NCI-H69 (cell line): Measurements from ENCODE around the gene MACIR.
"Not testable (repeated sequence)": the region's sequence is repeated elsewhere in the genome, so short reads cannot be mapped to it uniquely, and the experiment has no call there.

ENCODE experiments used
- DNase-seq: peaks from one replicate; lab custom pipeline; 2025; lab: John Stamatoyannopoulos, UW

Gene MACIR

GRCh38 chr5:103258368-103258956 is at the start of gene MACIR:
TSS of gene MACIR (plus strand) at chr5:103258763. CDS start at chr5:103275920, 17,157 bp downstream.
- DNase-seq: peak; percentile 99

GRCh38 chr5:103209065-103209464 is 49.5 kb upstream of the MACIR start:
- DNase-seq: no peak

- no peak for DNase-seq
Measured at GRCh38 chr5:103210952-103211351, 47.6 kb upstream of the MACIR start.

GRCh38 chr5:103211576-103212561 is 46.7 kb upstream of the MACIR start:
- peak; percentile 9 for DNase-seq

- DNase-seq: peak; percentile 43
Measured at GRCh38 chr5:103216137-103216536, 42.4 kb upstream of the MACIR start.

- DNase-seq: peak; percentile 74
Measured at GRCh38 chr5:103216697-103217096, 41.9 kb upstream of the MACIR start.

GRCh38 chr5:103217101-103217500 is 41.5 kb upstream of the MACIR start:
- peak; percentile 63 for DNase-seq

- DNase-seq: no peak
Measured at GRCh38 chr5:103218164-103218563, 40.4 kb upstream of the MACIR start.

GRCh38 chr5:103219074-103219473 is 39.5 kb upstream of the MACIR start:
- DNase-seq: not testable (repeated sequence)

GRCh38 chr5:103223031-103223955 is 35.3 kb upstream of the MACIR start:
- DNase-seq: no peak

- peak; percentile 83 for DNase-seq
Measured at GRCh38 chr5:103224118-103224893, 34.3 kb upstream of the MACIR start.

- no peak for DNase-seq
Measured at GRCh38 chr5:103224894-103225246, 33.7 kb upstream of the MACIR start.

GRCh38 chr5:103228061-103228460 is 30.5 kb upstream of the MACIR start:
- no peak for DNase-seq

GRCh38 chr5:103228588-103228987 is 30.0 kb upstream of the MACIR start:
- DNase-seq: no peak

- peak; percentile 49 for DNase-seq
Measured at GRCh38 chr5:103232393-103232999, 26.1 kb upstream of the MACIR start.

- no peak for DNase-seq
Measured at GRCh38 chr5:103234239-103234975, 24.2 kb upstream of the MACIR start.

- DNase-seq: no peak
Measured at GRCh38 chr5:103235891-103236290, 22.7 kb upstream of the MACIR start.

GRCh38 chr5:103237778-103238177 is 20.8 kb upstream of the MACIR start:
- no peak for DNase-seq

GRCh38 chr5:103243665-103244064 is 14.9 kb upstream of the MACIR start:
- DNase-seq: no peak

- no peak for DNase-seq
Measured at GRCh38 chr5:103244398-103244797, 14.2 kb upstream of the MACIR start.
